ENCODE results near the gene MRPL9.

Gene MRPL9

GRCh38 chr1:151762941-151763921 lies at the start of gene MRPL9:
TSS of gene MRPL9 (minus strand) at chr1:151763496. CDS start at chr1:151763479, 17 bp downstream.
- no peaks in the 10 kb centered on the region for H3K27me3 ChIP-seq (ENCODE audit: low read length)
- H3K9ac ChIP-seq (ENCODE audit: low read length): peak within 1 kb of the TSS; percentile 83
- peaks cover 6% of the 10 kb centered on the region for H3K36me3 ChIP-seq (ENCODE audit: low read length)
- H3K9me3 ChIP-seq (ENCODE audit: insufficient read depth, low read length): no peaks in the 10 kb centered on the region
- peak within 1 kb of the TSS; percentile 97 for H2AFZ ChIP-seq (ENCODE audit: low read depth, low read length, severe bottlenecking)
- peak within 1 kb of the TSS; percentile 57 for H3K27ac ChIP-seq (ENCODE audit: low read depth, low read length)
- peak within 1 kb of the TSS; percentile 94 for H3K4me2 ChIP-seq (ENCODE audit: low read depth, low read length, poor library complexity, severe bottlenecking)
- no peaks in the 10 kb centered on the region for H3K79me2 ChIP-seq (ENCODE audit: insufficient read depth, low read length)
- H3K9me2 ChIP-seq (replicated peaks; ENCODE audit: insufficient read depth, low read length): no peaks in the 10 kb centered on the region
- H4K20me1 ChIP-seq (ENCODE audit: low read depth, low read length): no peaks in the 10 kb centered on the region
- H3F3A ChIP-seq (ENCODE audit: insufficient read depth): peaks cover 3% of the 10 kb centered on the region; the same call in 1 of the 2 replicates
- no peak for TF ChIP-seq EZH2phosphoT487 (conservative IDR thresholded peaks at IDR 0.05; ENCODE audit: low read length)
- TF ChIP-seq, protein P1, sequence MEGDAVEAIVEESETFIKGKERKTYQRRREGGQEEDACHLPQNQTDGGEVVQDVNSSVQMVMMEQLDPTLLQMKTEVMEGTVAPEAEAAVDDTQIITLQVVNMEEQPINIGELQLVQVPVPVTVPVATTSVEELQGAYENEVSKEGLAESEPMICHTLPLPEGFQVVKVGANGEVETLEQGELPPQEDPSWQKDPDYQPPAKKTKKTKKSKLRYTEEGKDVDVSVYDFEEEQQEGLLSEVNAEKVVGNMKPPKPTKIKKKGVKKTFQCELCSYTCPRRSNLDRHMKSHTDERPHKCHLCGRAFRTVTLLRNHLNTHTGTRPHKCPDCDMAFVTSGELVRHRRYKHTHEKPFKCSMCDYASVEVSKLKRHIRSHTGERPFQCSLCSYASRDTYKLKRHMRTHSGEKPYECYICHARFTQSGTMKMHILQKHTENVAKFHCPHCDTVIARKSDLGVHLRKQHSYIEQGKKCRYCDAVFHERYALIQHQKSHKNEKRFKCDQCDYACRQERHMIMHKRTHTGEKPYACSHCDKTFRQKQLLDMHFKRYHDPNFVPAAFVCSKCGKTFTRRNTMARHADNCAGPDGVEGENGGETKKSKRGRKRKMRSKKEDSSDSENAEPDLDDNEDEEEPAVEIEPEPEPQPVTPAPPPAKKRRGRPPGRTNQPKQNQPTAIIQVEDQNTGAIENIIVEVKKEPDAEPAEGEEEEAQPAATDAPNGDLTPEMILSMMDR (IDR thresholded peaks at IDR 0.05; ENCODE audit: insufficient read depth, low read length, poor library complexity, severe bottlenecking): no peak
- H3K4me3 ChIP-seq (ENCODE audit: insufficient read depth, low read length, poor library complexity, severe bottlenecking): peak within 1 kb of the TSS; percentile 99

DNA sequence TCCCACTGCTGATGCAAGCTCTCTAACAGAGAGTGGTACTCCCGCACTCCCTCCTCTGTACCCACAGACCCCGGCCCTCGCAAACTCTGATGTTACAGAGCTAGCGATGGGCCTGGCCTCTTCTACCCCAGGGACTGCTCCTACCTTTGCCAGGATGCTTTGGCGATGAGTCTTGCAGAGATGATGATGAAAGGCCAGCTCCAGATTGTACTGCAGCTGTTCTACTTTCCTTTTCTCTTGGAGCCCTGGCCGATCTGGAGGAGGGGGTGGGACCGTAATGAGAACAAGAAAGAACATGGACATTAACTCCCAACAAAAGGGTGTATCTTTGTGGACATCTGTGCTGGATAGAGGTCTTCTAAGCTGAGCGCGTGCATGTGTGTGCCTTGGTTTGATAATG lies 47.9 kb upstream of the MRPL9 start:
- Histone ChIP-seq H3K27me3 (ENCODE audit: low read length) (no peaks in the 10 kb centered on the region), H2AFZ (ENCODE audit: low read depth, low read length, severe bottlenecking) (no peak overlapping the region), H3K4me2 (ENCODE audit: low read depth, low read length, poor library complexity, severe bottlenecking) (no peak overlapping the region), H3K9ac (ENCODE audit: low read length) (no peak overlapping the region), H3K4me3 (ENCODE audit: insufficient read depth, low read length, poor library complexity, severe bottlenecking) (no peak overlapping the region), H3K9me2 (replicated peaks; ENCODE audit: insufficient read depth, low read length) (no peaks in the 10 kb centered on the region), H3K36me3 (ENCODE audit: low read length) (no peaks in the 10 kb centered on the region), H3K9me3 (ENCODE audit: insufficient read depth, low read length) (no peaks in the 10 kb centered on the region), H3K27ac (ENCODE audit: low read depth, low read length) (no peak overlapping the region), H4K20me1 (ENCODE audit: low read depth, low read length) (no peaks in the 10 kb centered on the region), H3F3A (ENCODE audit: insufficient read depth) (no peaks in the 10 kb centered on the region), H3K79me2 (ENCODE audit: insufficient read depth, low read length) (no peaks in the 10 kb centered on the region)
- no peak for TF ChIP-seq EZH2phosphoT487 (conservative IDR thresholded peaks at IDR 0.05; ENCODE audit: low read length)
- TF ChIP-seq, protein P1 (IDR thresholded peaks at IDR 0.05; ENCODE audit: insufficient read depth, low read length, poor library complexity, severe bottlenecking): no peak

- no peak overlapping the region for H3K4me3 ChIP-seq (ENCODE audit: insufficient read depth, low read length, poor library complexity, severe bottlenecking)
- no peaks in the 10 kb centered on the region for H3K9me2 ChIP-seq (replicated peaks; ENCODE audit: insufficient read depth, low read length)
- H3K4me2 ChIP-seq (ENCODE audit: low read depth, low read length, poor library complexity, severe bottlenecking): no peak overlapping the region
- no peaks in the 10 kb centered on the region for H3K36me3 ChIP-seq (ENCODE audit: low read length)
- no peaks in the 10 kb centered on the region for H3K27me3 ChIP-seq (ENCODE audit: low read length)
- no peaks in the 10 kb centered on the region for H3K9me3 ChIP-seq (ENCODE audit: insufficient read depth, low read length)
- no peak overlapping the region for H3K9ac ChIP-seq (ENCODE audit: low read length)
- H3K79me2 ChIP-seq (ENCODE audit: insufficient read depth, low read length): no peaks in the 10 kb centered on the region
- no peaks in the 10 kb centered on the region for H3F3A ChIP-seq (ENCODE audit: insufficient read depth)
- no peak overlapping the region for H3K27ac ChIP-seq (ENCODE audit: low read depth, low read length)
- H4K20me1 ChIP-seq (ENCODE audit: low read depth, low read length): no peaks in the 10 kb centered on the region
- TF ChIP-seq, protein P1 (IDR thresholded peaks at IDR 0.05; ENCODE audit: insufficient read depth, low read length, poor library complexity, severe bottlenecking): no peak
- TF ChIP-seq EZH2phosphoT487 (conservative IDR thresholded peaks at IDR 0.05; ENCODE audit: low read length): no peak
- no peak overlapping the region for H2AFZ ChIP-seq (ENCODE audit: low read depth, low read length, severe bottlenecking)
These were observed 46.8 kb upstream of the MRPL9 start for GRCh38 chr1:151809985-151810556.
